HepG2 (cell line): Measurements from ENCODE around the gene PPP3R1. TPM values are rescaled to one million over a fixed set of nuclear protein-coding genes. Genes with fewer than 3 reads are reported as not detected.

Experiments used
- MBD4 ChIP-seq: IDR thresholded peaks from 2 replicates; pipeline ENCODE4 v1.6.1; 2012; ENCODE audit warnings: low read length, inconsistent platforms, borderline replicate concordance
- MLLT10 ChIP-seq: sonication (generic); formaldehyde crosslinking; IDR thresholded peaks from 2 replicates; pipeline ENCODE4 v1.4.0; 2020; ENCODE audit warnings: missing genetic modification reagents
- SIN3A ChIP-seq: IDR thresholded peaks from 2 replicates; pipeline ENCODE4 v1.6.1; 2011; ENCODE audit warnings: low read depth, mild to moderate bottlenecking, control low read depth, low read length, borderline replicate concordance
- TBP ChIP-seq: sonication (generic); formaldehyde crosslinking; IDR thresholded peaks from 2 replicates; pipeline ENCODE4 v1.5.0; 2020; ENCODE audit warnings: missing genetic modification reagents
- ZFP37 ChIP-seq: sonication (generic); formaldehyde crosslinking; IDR thresholded peaks from 2 replicates; pipeline ENCODE4 v1.4.0; 2020; ENCODE audit warnings: missing genetic modification reagents, borderline replicate concordance
- ZNF234 ChIP-seq: sonication (generic); formaldehyde crosslinking; conservative IDR thresholded peaks from 2 replicates; pipeline ENCODE4 v1.5.1; 2020; ENCODE audit warnings: mild to moderate bottlenecking, missing genetic modification reagents
- ZNF558 ChIP-seq: sonication (generic); formaldehyde crosslinking; IDR thresholded peaks from 2 replicates; pipeline ENCODE4 v1.9.0; 2022; ENCODE audit warnings: mild to moderate bottlenecking, missing genetic modification reagents, borderline replicate concordance
- ZNF816 ChIP-seq: sonication (generic); formaldehyde crosslinking; IDR thresholded peaks from 2 replicates; pipeline ENCODE4 v1.8.0; 2022; ENCODE audit warnings: missing genetic modification reagents, mild to moderate bottlenecking, borderline replicate concordance
- polyA plus RNA-seq, 8 experiments: library from polyadenylated mRNA; depleted of rRNA in 3 of 8; stranded (reverse) in 7 of 8; unstranded in 1 of 8; fragments of >200 nt; fragmentation: Illumina TruSeq in 4 of 8; extraction: Trizol in 4 of 8; gene quantifications; 2 replicates each; pipeline versions ENCODE4 v1.2.1 to v1.2.3, GENCODE V29; 2011 to 2016; ENCODE audit warnings: low read depth in 4 of 8, missing spikeins in 1 of 8, mixed read lengths in 1 of 8; ENCODE audit not compliant: insufficient read depth in 1 of 8
- total RNA-seq, 5 experiments: library from RNA; depleted of rRNA; stranded (reverse); fragments of >200 nt; fragmentation: Illumina TruSeq; extraction: Trizol; gene quantifications; 2 replicates each; pipeline ENCODE4 v1.2.3, GENCODE V29; 2016; ENCODE audit warnings: low read depth in 1 of 5
- TF ChIP-seq, protein P1 (sequence below): IDR thresholded peaks from 2 replicates; pipeline ENCODE4 v1.6.1; 2012; ENCODE audit warnings: low read length, improper control_type of control experiment
- TF ChIP-seq, protein P2 (sequence below): sonication (generic); formaldehyde crosslinking; IDR thresholded peaks from 2 replicates; pipeline ENCODE4 v1.8.1; 2022; ENCODE audit warnings: mild to moderate bottlenecking, missing genetic modification reagents
- TF ChIP-seq, protein P3 (sequence below): sonication (generic); formaldehyde crosslinking; IDR thresholded peaks from 2 replicates; pipeline ENCODE4 v1.5.0; 2020; ENCODE audit warnings: missing genetic modification reagents
- TF ChIP-seq, protein P4 (sequence below): sonication (generic); formaldehyde crosslinking; IDR thresholded peaks from 2 replicates; pipeline ENCODE4 v1.8.1; 2023; ENCODE audit warnings: mild to moderate bottlenecking, moderate library complexity, missing genetic modification reagents
- TF ChIP-seq, protein P5 (sequence below): sonication (generic); formaldehyde crosslinking; IDR thresholded peaks from 2 replicates; pipeline ENCODE4 v1.4.0; 2020; ENCODE audit warnings: missing genetic modification reagents

The PPP3R1 gene
- total and polyA plus RNA-seq, 2 of the 13 experiments (the other 11 are each of a cell fraction or from before 2014, with no cell fraction given) = 11.6 to 25.7 TPM

DNA sequence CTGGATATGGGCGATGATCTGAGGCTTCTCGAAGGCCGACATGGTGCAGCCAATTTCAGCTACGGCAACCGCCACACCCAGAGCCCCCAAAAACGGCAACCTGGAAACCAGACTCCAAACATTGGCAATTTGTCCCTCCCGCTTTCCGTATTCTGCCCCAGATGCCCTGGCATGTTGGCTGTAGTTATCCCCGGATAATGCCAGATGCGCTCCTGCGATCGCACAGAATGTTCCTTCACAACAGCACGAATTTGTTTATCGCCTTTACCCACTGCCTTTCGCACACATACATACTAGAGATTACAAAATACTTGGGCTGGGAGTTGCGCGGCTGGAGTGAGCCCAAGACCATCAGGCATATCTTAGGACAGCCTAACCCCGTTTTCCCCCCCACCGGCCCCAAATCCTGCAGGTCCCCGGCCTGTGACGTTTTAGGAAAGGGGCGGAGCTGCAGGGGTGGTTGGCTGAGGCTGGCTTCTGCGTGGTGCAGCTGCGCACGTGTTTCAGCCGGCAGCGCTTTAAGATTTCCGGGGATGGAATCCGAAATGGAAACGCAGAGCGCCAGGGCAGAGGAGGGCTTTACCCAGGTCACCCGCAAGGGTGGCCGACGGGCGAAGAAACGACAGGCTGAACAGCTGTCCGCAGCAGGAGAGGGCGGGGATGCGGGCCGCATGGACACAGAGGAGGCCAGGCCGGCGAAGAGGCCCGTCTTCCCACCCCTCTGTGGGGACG, 94.8 kb downstream of the PPP3R1 start, which contains the start of gene PNO1 (continued):
- TF ChIP-seq, protein P1, sequence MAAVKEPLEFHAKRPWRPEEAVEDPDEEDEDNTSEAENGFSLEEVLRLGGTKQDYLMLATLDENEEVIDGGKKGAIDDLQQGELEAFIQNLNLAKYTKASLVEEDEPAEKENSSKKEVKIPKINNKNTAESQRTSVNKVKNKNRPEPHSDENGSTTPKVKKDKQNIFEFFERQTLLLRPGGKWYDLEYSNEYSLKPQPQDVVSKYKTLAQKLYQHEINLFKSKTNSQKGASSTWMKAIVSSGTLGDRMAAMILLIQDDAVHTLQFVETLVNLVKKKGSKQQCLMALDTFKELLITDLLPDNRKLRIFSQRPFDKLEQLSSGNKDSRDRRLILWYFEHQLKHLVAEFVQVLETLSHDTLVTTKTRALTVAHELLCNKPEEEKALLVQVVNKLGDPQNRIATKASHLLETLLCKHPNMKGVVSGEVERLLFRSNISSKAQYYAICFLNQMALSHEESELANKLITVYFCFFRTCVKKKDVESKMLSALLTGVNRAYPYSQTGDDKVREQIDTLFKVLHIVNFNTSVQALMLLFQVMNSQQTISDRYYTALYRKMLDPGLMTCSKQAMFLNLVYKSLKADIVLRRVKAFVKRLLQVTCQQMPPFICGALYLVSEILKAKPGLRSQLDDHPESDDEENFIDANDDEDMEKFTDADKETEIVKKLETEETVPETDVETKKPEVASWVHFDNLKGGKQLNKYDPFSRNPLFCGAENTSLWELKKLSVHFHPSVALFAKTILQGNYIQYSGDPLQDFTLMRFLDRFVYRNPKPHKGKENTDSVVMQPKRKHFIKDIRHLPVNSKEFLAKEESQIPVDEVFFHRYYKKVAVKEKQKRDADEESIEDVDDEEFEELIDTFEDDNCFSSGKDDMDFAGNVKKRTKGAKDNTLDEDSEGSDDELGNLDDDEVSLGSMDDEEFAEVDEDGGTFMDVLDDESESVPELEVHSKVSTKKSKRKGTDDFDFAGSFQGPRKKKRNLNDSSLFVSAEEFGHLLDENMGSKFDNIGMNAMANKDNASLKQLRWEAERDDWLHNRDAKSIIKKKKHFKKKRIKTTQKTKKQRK = no peak
- TF ChIP-seq ZNF558 = no peak
- TF ChIP-seq, protein P2, sequence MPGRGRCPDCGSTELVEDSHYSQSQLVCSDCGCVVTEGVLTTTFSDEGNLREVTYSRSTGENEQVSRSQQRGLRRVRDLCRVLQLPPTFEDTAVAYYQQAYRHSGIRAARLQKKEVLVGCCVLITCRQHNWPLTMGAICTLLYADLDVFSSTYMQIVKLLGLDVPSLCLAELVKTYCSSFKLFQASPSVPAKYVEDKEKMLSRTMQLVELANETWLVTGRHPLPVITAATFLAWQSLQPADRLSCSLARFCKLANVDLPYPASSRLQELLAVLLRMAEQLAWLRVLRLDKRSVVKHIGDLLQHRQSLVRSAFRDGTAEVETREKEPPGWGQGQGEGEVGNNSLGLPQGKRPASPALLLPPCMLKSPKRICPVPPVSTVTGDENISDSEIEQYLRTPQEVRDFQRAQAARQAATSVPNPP (CRISPR knock-in tag) = peak; percentile 40; the same call in 1 of the 2 replicates
- 0 out of 2 replicates have a peak, but pooled peaks have one; percentile 69 for TF ChIP-seq ZNF234
- no peak for TF ChIP-seq MBD4
- TF ChIP-seq, protein P3, sequence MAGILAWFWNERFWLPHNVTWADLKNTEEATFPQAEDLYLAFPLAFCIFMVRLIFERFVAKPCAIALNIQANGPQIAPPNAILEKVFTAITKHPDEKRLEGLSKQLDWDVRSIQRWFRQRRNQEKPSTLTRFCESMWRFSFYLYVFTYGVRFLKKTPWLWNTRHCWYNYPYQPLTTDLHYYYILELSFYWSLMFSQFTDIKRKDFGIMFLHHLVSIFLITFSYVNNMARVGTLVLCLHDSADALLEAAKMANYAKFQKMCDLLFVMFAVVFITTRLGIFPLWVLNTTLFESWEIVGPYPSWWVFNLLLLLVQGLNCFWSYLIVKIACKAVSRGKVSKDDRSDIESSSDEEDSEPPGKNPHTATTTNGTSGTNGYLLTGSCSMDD = no peak
- TF ChIP-seq, protein P4, sequence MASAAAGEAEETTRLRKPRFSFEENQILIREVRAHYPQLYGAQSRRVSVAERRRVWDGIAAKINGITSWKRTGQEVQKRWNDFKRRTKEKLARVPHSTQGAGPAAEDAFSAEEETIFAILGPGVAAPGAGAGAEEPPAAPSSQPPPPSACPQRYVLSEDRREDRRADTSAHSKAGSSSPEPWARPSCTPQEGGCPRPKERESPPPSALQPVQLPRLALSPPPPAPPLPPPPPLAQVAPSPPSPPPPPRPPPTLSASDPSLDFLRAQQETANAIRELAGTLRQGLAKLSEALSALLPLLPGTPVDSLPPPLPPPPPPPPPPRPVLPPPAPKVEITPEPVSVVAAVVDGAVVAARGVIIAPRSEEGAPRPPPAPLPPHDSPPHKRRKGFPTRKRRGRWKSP = no peak; the same call in 1 of the 2 replicates
- TF ChIP-seq ZFP37 (CRISPR knock-in tag) = no peak
- TF ChIP-seq TBP (CRISPR knock-in tag) = no peak
- TF ChIP-seq SIN3A = peak; percentile 98
- TF ChIP-seq, protein P5, sequence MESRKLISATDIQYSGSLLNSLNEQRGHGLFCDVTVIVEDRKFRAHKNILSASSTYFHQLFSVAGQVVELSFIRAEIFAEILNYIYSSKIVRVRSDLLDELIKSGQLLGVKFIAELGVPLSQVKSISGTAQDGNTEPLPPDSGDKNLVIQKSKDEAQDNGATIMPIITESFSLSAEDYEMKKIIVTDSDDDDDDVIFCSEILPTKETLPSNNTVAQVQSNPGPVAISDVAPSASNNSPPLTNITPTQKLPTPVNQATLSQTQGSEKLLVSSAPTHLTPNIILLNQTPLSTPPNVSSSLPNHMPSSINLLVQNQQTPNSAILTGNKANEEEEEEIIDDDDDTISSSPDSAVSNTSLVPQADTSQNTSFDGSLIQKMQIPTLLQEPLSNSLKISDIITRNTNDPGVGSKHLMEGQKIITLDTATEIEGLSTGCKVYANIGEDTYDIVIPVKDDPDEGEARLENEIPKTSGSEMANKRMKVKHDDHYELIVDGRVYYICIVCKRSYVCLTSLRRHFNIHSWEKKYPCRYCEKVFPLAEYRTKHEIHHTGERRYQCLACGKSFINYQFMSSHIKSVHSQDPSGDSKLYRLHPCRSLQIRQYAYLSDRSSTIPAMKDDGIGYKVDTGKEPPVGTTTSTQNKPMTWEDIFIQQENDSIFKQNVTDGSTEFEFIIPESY = peak; percentile 14; the same call in 1 of the 2 replicates
- no peak for TF ChIP-seq MLLT10 (CRISPR knock-in tag)
- peak; percentile 79; the same call in 1 of the 2 replicates for TF ChIP-seq ZNF816 (CRISPR knock-in tag)
